Astrocyte (in vitro differentiated cells and primary cell): ENCODE data around the gene METTL27. TPM values are rescaled to one million over a fixed set of nuclear protein-coding genes. Genes with fewer than 3 reads are reported as not detected.

Experiments
- DNase-seq: peaks from one replicate; pipeline ENCODE4 v3.0.0-alpha.2; 2010; ENCODE audit warnings: low read depth
- FAIRE-seq: peaks from 2 replicates; lab custom pipeline; 2011; peaks lifted over from hg19 to GRCh38; lab: Jason Lieb, UNC
- H2AFZ ChIP-seq: 2 replicates; pipeline ENCODE4 v1.6.0; 2012; ENCODE audit warnings: low read depth, low read length, inconsistent platforms
- H3K27ac ChIP-seq: 2 replicates; pipeline ENCODE4 v1.5.1; 2011; ENCODE audit warnings: low read depth, low read length, inconsistent platforms
- H3K27me3 ChIP-seq: 2 replicates; pipeline ENCODE4 v1.6.0; 2011; ENCODE audit warnings: low read length, inconsistent platforms; ENCODE audit not compliant: insufficient read depth
- H3K36me3 ChIP-seq: 2 replicates; pipeline ENCODE4 v1.5.1; 2011; ENCODE audit warnings: low read length, inconsistent platforms; ENCODE audit not compliant: insufficient read depth
- H3K4me1 ChIP-seq: 2 replicates; pipeline ENCODE4 v1.5.1; 2011; ENCODE audit warnings: low read length, inconsistent platforms; ENCODE audit not compliant: insufficient read depth
- H3K4me2 ChIP-seq: 2 replicates; pipeline ENCODE4 v1.6.0; 2012; ENCODE audit warnings: low read length, inconsistent platforms
- H3K4me3 ChIP-seq: 2 replicates; pipeline ENCODE4 v1.5.1; 2011; ENCODE audit warnings: low read depth, mild to moderate bottlenecking, low read length, inconsistent platforms; ENCODE audit not compliant: insufficient read depth
- H3K79me2 ChIP-seq: 2 replicates; pipeline ENCODE4 v1.6.0; 2012; ENCODE audit warnings: mild to moderate bottlenecking, low read length, inconsistent platforms; ENCODE audit not compliant: insufficient read depth
- H3K9ac ChIP-seq: 2 replicates; pipeline ENCODE4 v1.6.0; 2012; ENCODE audit warnings: mild to moderate bottlenecking, low read length, inconsistent platforms
- H3K9me3 ChIP-seq: 2 replicates; pipeline ENCODE4 v1.5.1; 2012; ENCODE audit warnings: low read depth, mild to moderate bottlenecking, low read length, inconsistent platforms; ENCODE audit not compliant: insufficient read depth
- H4K20me1 ChIP-seq: 2 replicates; pipeline ENCODE4 v1.6.0; 2012; ENCODE audit warnings: low read length, inconsistent platforms; ENCODE audit not compliant: insufficient read depth
- H3K27ac Mint-ChIP-seq: one replicate; pipeline ENCODE4 v1.8.0; 2021; ENCODE audit warnings: mild to moderate bottlenecking, mixed read lengths; ENCODE audit not compliant: unreplicated experiment
- H3K27me3 Mint-ChIP-seq: one replicate; pipeline ENCODE4 v1.8.0; 2021; ENCODE audit warnings: low read depth, mixed read lengths; ENCODE audit not compliant: unreplicated experiment
- H3K36me3 Mint-ChIP-seq: one replicate; pipeline ENCODE4 v1.8.0; 2021; ENCODE audit warnings: low read depth, mixed read lengths; ENCODE audit not compliant: unreplicated experiment
- H3K4me1 Mint-ChIP-seq: one replicate; pipeline ENCODE4 v1.8.0; 2021; ENCODE audit warnings: low read depth, mixed read lengths; ENCODE audit not compliant: unreplicated experiment
- H3K4me3 Mint-ChIP-seq: one replicate; pipeline ENCODE4 v1.8.0; 2021; ENCODE audit warnings: mild to moderate bottlenecking, moderate library complexity, mixed read lengths; ENCODE audit not compliant: unreplicated experiment
- H3K9me3 Mint-ChIP-seq: one replicate; pipeline ENCODE4 v1.8.0; 2021; ENCODE audit warnings: mild to moderate bottlenecking, mixed read lengths; ENCODE audit not compliant: unreplicated experiment
- EZH2 ChIP-seq: IDR thresholded peaks from 2 replicates; pipeline ENCODE4 v1.6.1; 2012; ENCODE audit warnings: mild to moderate bottlenecking, low read length, inconsistent platforms; ENCODE audit not compliant: insufficient read depth
- total RNA-seq: library from RNA; stranded (reverse); gene quantifications from 2 replicates; pipeline ENCODE4 v1.2.1, GENCODE V29; 2021
- TF ChIP-seq, protein P1 (sequence below): IDR thresholded peaks from 2 replicates; pipeline ENCODE4 v1.5.1; 2011; ENCODE audit warnings: low read depth, mild to moderate bottlenecking, inconsistent platforms, low read length, moderate library complexity; ENCODE audit not compliant: insufficient read depth

The METTL27 gene
- total RNA-seq, 1 donor from 2014 or later = 2.5 TPM

DNA sequence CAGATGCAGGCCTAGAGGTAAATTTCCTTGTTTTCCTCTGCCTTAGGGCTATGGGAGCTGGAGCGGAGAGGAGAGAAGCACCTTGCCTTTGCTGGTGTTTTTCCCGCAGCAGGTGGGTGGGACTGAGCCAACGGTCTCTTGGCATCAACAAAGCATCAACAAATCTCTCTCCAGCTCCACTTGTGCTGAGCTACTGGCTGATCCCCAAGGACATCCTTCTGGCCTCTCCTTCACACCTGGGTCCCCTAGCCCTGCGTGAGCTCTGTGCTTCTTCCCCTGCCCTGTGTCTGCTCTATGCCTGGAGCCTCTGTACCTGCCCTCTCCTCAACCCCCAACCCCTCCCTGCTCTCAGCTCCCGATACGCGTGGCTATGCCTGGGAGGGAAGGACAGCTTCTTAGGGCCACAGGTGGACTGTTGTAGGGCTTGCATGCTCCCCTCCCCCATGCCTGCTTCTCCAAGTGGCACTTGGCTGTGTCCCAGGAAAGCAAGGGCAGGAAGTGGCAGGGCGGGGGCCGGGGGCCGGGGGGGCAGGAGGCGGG lies 14.7 kb downstream of the METTL27 start:
- H3K27ac Mint-ChIP-seq = peak overlapping the region; percentile 58
- Histone ChIP-seq H3K27ac (no peak overlapping the region), H3K4me3 (no peak overlapping the region), H3K4me1 (peaks cover 19% of the 10 kb centered on the region), H3K9me3 (no peaks in the 10 kb centered on the region), H4K20me1 (no peaks in the 10 kb centered on the region), H3K79me2 (no peaks in the 10 kb centered on the region), H3K9ac (no peak overlapping the region), H3K27me3 (no peaks in the 10 kb centered on the region), H2AFZ (no peak overlapping the region), H3K4me2 (no peak overlapping the region), H3K36me3 (no peaks in the 10 kb centered on the region)
- H3K9me3 Mint-ChIP-seq = no peaks in the 10 kb centered on the region
- no peaks in the 10 kb centered on the region for H3K27me3 Mint-ChIP-seq
- DNase-seq (no peak), FAIRE-seq (no peak)
- H3K36me3 Mint-ChIP-seq = no peaks in the 10 kb centered on the region
- no peak for TF ChIP-seq EZH2
- TF ChIP-seq, protein P1, sequence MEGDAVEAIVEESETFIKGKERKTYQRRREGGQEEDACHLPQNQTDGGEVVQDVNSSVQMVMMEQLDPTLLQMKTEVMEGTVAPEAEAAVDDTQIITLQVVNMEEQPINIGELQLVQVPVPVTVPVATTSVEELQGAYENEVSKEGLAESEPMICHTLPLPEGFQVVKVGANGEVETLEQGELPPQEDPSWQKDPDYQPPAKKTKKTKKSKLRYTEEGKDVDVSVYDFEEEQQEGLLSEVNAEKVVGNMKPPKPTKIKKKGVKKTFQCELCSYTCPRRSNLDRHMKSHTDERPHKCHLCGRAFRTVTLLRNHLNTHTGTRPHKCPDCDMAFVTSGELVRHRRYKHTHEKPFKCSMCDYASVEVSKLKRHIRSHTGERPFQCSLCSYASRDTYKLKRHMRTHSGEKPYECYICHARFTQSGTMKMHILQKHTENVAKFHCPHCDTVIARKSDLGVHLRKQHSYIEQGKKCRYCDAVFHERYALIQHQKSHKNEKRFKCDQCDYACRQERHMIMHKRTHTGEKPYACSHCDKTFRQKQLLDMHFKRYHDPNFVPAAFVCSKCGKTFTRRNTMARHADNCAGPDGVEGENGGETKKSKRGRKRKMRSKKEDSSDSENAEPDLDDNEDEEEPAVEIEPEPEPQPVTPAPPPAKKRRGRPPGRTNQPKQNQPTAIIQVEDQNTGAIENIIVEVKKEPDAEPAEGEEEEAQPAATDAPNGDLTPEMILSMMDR = no peak
- H3K4me1 Mint-ChIP-seq = peaks cover 33% of the 10 kb centered on the region
- no peak overlapping the region for H3K4me3 Mint-ChIP-seq

DNA sequence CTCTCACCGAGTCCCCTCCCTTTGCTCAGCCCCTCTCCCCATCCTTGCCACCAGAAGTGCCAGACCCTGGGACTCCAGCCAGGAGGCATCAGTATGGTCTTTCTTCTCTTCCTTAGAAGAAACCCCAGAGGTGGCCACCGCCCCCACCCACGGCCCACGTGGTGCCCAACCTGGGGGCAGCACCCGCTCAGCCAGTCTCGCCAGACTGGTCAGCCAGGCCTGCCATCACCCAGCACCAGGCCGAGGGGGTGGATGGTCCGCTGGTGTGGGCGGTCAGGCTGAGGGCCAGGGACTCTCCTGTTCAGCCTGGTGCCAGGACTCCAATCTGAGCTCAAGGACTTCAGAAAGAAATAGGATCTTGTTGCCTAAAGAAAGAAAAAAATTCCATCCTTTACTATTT lies 17.3 kb downstream of the METTL27 start:
- Mint-ChIP-seq H3K4me3 (no peak overlapping the region), H3K27me3 (no peaks in the 10 kb centered on the region), H3K27ac (peak overlapping the region; percentile 47), H3K4me1 (peaks cover 22% of the 10 kb centered on the region), H3K9me3 (no peaks in the 10 kb centered on the region), H3K36me3 (no peaks in the 10 kb centered on the region)
- H3K27me3 ChIP-seq = no peaks in the 10 kb centered on the region
- no peak overlapping the region for H3K27ac ChIP-seq
- FAIRE-seq (no peak), DNase-seq (no peak)
- H3K79me2 ChIP-seq = no peaks in the 10 kb centered on the region
- no peak for TF ChIP-seq EZH2
- TF ChIP-seq, protein P1 = no peak
- H2AFZ ChIP-seq = no peak overlapping the region
- H3K36me3 ChIP-seq = no peaks in the 10 kb centered on the region
- H3K9ac ChIP-seq = no peak overlapping the region
- no peak overlapping the region for H3K4me3 ChIP-seq
- no peak overlapping the region for H3K4me2 ChIP-seq
- peaks cover 19% of the 10 kb centered on the region for H3K4me1 ChIP-seq
- H3K9me3 ChIP-seq = no peaks in the 10 kb centered on the region
- no peaks in the 10 kb centered on the region for H4K20me1 ChIP-seq

DNA sequence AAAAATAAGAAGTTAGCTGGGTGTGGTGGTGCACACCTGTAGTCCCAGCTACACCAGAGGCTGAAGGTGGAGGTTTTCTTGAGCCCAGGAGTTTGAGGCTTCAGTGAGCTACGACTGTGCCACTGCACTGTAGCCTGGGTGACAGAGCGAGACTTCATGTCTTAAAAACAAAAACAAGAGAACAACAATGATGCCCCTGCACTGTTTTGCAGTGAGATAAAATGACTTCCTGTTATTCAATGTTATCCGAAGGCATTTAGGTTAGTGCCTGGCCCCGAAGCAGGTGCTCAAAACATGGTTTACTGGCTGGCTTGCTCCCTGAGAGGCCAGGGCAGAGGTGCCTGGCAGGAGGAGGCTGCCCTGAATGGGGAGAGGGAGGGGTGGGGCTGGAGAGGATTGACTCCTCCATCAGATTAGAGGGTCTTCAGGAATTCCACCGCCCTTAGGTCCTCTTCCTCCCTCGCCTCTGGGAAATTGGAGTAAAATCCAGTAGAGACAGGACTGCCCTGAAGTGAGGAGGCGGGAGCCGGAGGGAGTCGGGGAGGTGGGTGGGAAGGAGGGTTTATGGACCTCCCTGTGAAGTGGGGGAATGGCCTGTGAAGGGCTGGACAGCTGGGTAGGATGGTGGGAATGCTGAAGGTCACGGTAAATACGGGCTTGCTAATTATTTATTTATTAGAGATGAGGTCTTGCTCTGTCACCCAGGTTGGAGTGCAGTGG lies 18.3 kb downstream of the METTL27 start:
- Mint-ChIP-seq H3K4me3 (no peak overlapping the region), H3K27me3 (no peaks in the 10 kb centered on the region), H3K27ac (no peak overlapping the region), H3K9me3 (no peaks in the 10 kb centered on the region), H3K4me1 (peaks cover 17% of the 10 kb centered on the region), H3K36me3 (no peaks in the 10 kb centered on the region)
- no peak overlapping the region for H3K4me3 ChIP-seq
- no peak overlapping the region for H2AFZ ChIP-seq
- H3K27me3 ChIP-seq = no peaks in the 10 kb centered on the region
- no peaks in the 10 kb centered on the region for H3K36me3 ChIP-seq
- no peaks in the 10 kb centered on the region for H3K79me2 ChIP-seq
- DNase-seq = no peak
- no peak overlapping the region for H3K27ac ChIP-seq
- H3K4me2 ChIP-seq = no peak overlapping the region
- no peak for FAIRE-seq
- H3K9me3 ChIP-seq = no peaks in the 10 kb centered on the region
- H3K4me1 ChIP-seq = peaks cover 19% of the 10 kb centered on the region
- no peaks in the 10 kb centered on the region for H4K20me1 ChIP-seq
- TF ChIP-seq EZH2 = no peak
- TF ChIP-seq, protein P1 = no peak
- H3K9ac ChIP-seq = no peak overlapping the region
